K562 (cell line): ENCODE measurements around the gene SARS1. TPM values are rescaled to one million over a fixed set of nuclear protein-coding genes. Genes with fewer than 3 reads are reported as not detected.
A peak's percentile ranks its signal among the peaks of the same experiment; 100 is the strongest.

ENCODE experiments used
- ATF7 ChIP-seq: fragments of 450-650 bp; IDR thresholded peaks from 2 replicates; pipeline ENCODE4 v1.7.1; 2014; ENCODE audit warnings: mild to moderate bottlenecking, moderate library complexity
- CBX5 ChIP-seq: IDR thresholded peaks from 2 replicates; pipeline ENCODE4 v1.6.1; 2014; ENCODE audit warnings: low read depth, borderline replicate concordance
- CHD1 ChIP-seq: fragments of 200-600 bp; sonication (generic); IDR thresholded peaks from one replicate; pipeline ENCODE4 v1.6.1; 2012; ENCODE audit warnings: mild to moderate bottlenecking, moderate library complexity, low read length, inconsistent platforms
- EWSR1 ChIP-seq: fragments of 450-650 bp; IDR thresholded peaks from 2 replicates; pipeline ENCODE4 v1.6.1; 2018; ENCODE audit warnings: borderline replicate concordance, mild to moderate bottlenecking, low read depth, moderate library complexity; ENCODE audit not compliant: partially characterized antibody
- GTF2F1 ChIP-seq: IDR thresholded peaks from 2 replicates; pipeline ENCODE4 v1.6.1; 2011; ENCODE audit warnings: low read depth, low read length, improper control_type of control experiment
- HMG20A ChIP-seq: fragments of 450-650 bp; formaldehyde crosslinking; conservative IDR thresholded peaks from 2 replicates; pipeline ENCODE4 v1.4.0; 2020; ENCODE audit warnings: mild to moderate bottlenecking, mixed read lengths
- MGA ChIP-seq: fragments of 450-650 bp; IDR thresholded peaks from 2 replicates; pipeline ENCODE4 v1.6.1; 2016; ENCODE audit warnings: mild to moderate bottlenecking, moderate library complexity
- MYNN ChIP-seq, 2 experiments: sonication (generic); formaldehyde crosslinking in 1 of 2; IDR thresholded peaks; 2 replicates each; pipeline versions ENCODE4 v1.5.0 to v1.6.1; 2016 to 2020; ENCODE audit warnings: antibody characterized with exemption in 1 of 2, missing genetic modification reagents in 1 of 2
- RBM14 ChIP-seq: fragments of 200-400 bp; formaldehyde crosslinking; IDR thresholded peaks from 2 replicates; pipeline ENCODE4 v1.6.1; 2018; ENCODE audit warnings: low read depth, mild to moderate bottlenecking, low read length, moderate library complexity, borderline replicate concordance; ENCODE audit not compliant: insufficient read depth
- SNIP1 ChIP-seq: fragments of 450-650 bp; IDR thresholded peaks from 2 replicates; pipeline ENCODE4 v1.7.1; 2017; ENCODE audit warnings: low read depth, mild to moderate bottlenecking
- SPI1 ChIP-seq: IDR thresholded peaks from 2 replicates; pipeline ENCODE4 v1.6.1; 2011; ENCODE audit warnings: low read depth, low read length, control low read depth, borderline replicate concordance
- SREBF1 ChIP-seq: fragments of 150-350 bp; IDR thresholded peaks from 2 replicates; pipeline ENCODE4 v1.6.1; 2014; ENCODE audit warnings: antibody characterized with exemption, low read depth, low read length, borderline replicate concordance
- SRSF1 ChIP-seq: fragments of 200-400 bp; formaldehyde crosslinking; IDR thresholded peaks from 2 replicates; pipeline ENCODE4 v1.6.1; 2017; ENCODE audit warnings: mild to moderate bottlenecking, low read depth, low read length, moderate library complexity
- TCF7 ChIP-seq: sonication (generic); IDR thresholded peaks from 2 replicates; pipeline ENCODE4 v1.6.1; 2016; ENCODE audit warnings: antibody characterized with exemption, borderline replicate concordance
- polyA plus RNA-seq, 8 experiments: library from polyadenylated mRNA; depleted of rRNA in 4 of 8; stranded (reverse) in 5 of 8; unstranded in 3 of 8; fragments of >200 nt; fragmentation: Nextera tagmentation in 2 of 8; fragmentation: Illumina TruSeq in 1 of 8; extraction: Ambion mirVana in 2 of 8; extraction: Trizol in 1 of 8; gene quantifications; 2 replicates each; pipeline versions ENCODE4 v1.2.1 to v1.2.3, GENCODE V29; 2011 to 2014; ENCODE audit warnings: inconsistent platforms in 1 of 8, missing spikeins in 1 of 8
- total RNA-seq, 7 experiments: library from RNA; depleted of rRNA in 6 of 7; stranded (reverse); fragments of >200 nt in 6 of 7; fragmentation: Illumina TruSeq in 2 of 7; extraction: Trizol in 2 of 7; gene quantifications; 2 replicates each; pipeline versions ENCODE4 v1.2.1 to v1.2.3, GENCODE V29; 2011 to 2021; ENCODE audit warnings: low replicate concordance in 1 of 7
- TF ChIP-seq, protein P1 (sequence below): sonication (generic); formaldehyde crosslinking; IDR thresholded peaks from 2 replicates; pipeline ENCODE4 v1.8.1; 2022; ENCODE audit warnings: missing genetic modification reagents

The SARS1 gene
- total and polyA plus RNA-seq, 9 of the 15 experiments (the other 6 are each of a cell fraction or from before 2014, with no cell fraction given), result 221 to 623 (median 254) TPM

DNA sequence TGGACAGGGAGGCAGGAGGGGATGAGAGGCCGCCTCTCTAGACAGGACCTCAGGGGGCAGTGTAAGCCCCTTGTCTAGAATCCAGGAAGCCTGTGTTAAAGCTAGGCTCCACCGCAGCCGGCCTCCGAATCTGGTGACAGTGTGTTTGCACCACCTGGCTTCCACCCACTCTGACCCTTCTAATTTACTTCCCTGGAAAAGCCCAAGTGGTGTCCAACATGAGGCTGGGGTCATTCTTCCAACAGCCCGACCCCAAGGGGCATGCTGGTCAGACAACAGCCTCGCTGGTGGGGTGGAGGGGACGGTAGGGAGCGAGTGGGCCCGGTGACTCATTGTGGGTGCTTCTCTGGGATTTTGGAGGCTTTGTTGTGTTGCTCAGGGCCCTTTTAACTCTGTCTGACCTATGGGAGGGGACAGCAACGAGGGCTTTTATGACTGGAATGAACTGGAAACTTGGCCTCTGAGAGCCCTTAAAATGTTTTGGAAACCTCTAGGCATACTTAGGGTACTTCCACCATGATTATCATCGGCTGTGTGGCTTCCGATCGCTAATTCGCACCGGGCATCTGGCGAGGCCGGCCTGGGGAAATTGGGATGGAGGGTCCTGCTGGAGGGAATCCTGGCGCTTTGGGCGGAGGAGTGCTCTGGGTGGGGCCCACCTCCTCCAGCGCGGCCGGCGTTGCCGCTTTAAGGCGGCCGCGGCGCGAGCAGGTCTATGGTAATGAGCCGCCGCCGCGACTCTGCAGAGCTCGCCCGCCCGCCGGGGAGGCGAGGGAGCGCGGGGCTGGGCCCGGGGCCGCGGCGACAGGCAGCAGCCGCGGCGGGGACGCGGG, 35.3 kb downstream of the SARS1 start, which contains the start of gene CELSR2 (continued):
- TF ChIP-seq MGA, result peak; percentile 94
- TF ChIP-seq CBX5, result no peak
- TF ChIP-seq RBM14, result no peak
- no peak for TF ChIP-seq HMG20A (CRISPR knock-in tag)
- TF ChIP-seq SRSF1, result no peak
- TF ChIP-seq TCF7, result no peak
- TF ChIP-seq CHD1, result no peak
- TF ChIP-seq GTF2F1, result no peak
- TF ChIP-seq, protein P1, sequence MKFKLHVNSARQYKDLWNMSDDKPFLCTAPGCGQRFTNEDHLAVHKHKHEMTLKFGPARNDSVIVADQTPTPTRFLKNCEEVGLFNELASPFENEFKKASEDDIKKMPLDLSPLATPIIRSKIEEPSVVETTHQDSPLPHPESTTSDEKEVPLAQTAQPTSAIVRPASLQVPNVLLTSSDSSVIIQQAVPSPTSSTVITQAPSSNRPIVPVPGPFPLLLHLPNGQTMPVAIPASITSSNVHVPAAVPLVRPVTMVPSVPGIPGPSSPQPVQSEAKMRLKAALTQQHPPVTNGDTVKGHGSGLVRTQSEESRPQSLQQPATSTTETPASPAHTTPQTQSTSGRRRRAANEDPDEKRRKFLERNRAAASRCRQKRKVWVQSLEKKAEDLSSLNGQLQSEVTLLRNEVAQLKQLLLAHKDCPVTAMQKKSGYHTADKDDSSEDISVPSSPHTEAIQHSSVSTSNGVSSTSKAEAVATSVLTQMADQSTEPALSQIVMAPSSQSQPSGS (CRISPR knock-in tag), result no peak
- TF ChIP-seq EWSR1, result no peak
- no peak for TF ChIP-seq SREBF1
- TF ChIP-seq ATF7, result 0 out of 2 replicates have a peak, but pooled peaks have one; percentile 31
- TF ChIP-seq SPI1, result no peak
- no peak for TF ChIP-seq MYNN (IDR thresholded peaks at IDR 0.05)
- no peak for TF ChIP-seq MYNN (CRISPR knock-in tag; IDR thresholded peaks at IDR 0.05)
- TF ChIP-seq SNIP1, result peak; percentile 100
